Hepatocyte (in vitro differentiated cells): Measurements from ENCODE around the gene AHCYL2. TPM values are rescaled to one million over a fixed set of nuclear protein-coding genes. Genes with fewer than 3 reads are reported as not detected.

ENCODE experiments used
- DNase-seq: peaks from one replicate; pipeline ENCODE4 v3.0.0-alpha.2; 2016; ENCODE audit warnings: low spot score
- H2AFZ ChIP-seq: fragments of 200-600 bp; sonication (generic); 2 replicates; pipeline ENCODE4 v1.6.0; 2016; ENCODE audit warnings: antibody characterized with exemption, mild to moderate bottlenecking
- H3K27ac ChIP-seq: fragments of 200-600 bp; sonication (generic); 2 replicates; pipeline ENCODE4 v1.5.1; 2016; ENCODE audit warnings: mild to moderate bottlenecking
- H3K27me3 ChIP-seq: fragments of 200-600 bp; sonication (generic); 2 replicates; pipeline ENCODE4 v1.6.1; 2016
- H3K36me3 ChIP-seq: fragments of 200-600 bp; sonication (generic); replicated peaks from 2 replicates; pipeline ENCODE4 v1.5.1; 2016; ENCODE audit warnings: low read depth; ENCODE audit not compliant: insufficient read depth
- H3K4me1 ChIP-seq: fragments of 200-600 bp; sonication (generic); 2 replicates; pipeline ENCODE4 v1.5.1; 2016; ENCODE audit warnings: mild to moderate bottlenecking, moderate library complexity; ENCODE audit not compliant: insufficient read depth
- H3K4me2 ChIP-seq: fragments of 200-600 bp; sonication (generic); 2 replicates; pipeline ENCODE4 v1.6.0; 2016
- H3K4me3 ChIP-seq: fragments of 200-600 bp; sonication (generic); 2 replicates; pipeline ENCODE4 v1.5.1; 2016; ENCODE audit warnings: mild to moderate bottlenecking
- H3K79me2 ChIP-seq: fragments of 200-600 bp; sonication (generic); 2 replicates; pipeline ENCODE4 v1.6.0; 2017; ENCODE audit warnings: mild to moderate bottlenecking
- H3K9me2 ChIP-seq: fragments of 200-600 bp; sonication (generic); replicated peaks from 2 replicates; pipeline ENCODE4 v1.6.0; 2017; ENCODE audit warnings: mild to moderate bottlenecking; ENCODE audit not compliant: insufficient read depth
- H3K9me3 ChIP-seq: fragments of 200-600 bp; sonication (generic); 2 replicates; pipeline ENCODE4 v1.5.1; 2016; ENCODE audit warnings: low read depth, mild to moderate bottlenecking
- H4K20me1 ChIP-seq: fragments of 200-600 bp; sonication (generic); 2 replicates; pipeline ENCODE4 v1.6.0; 2016; ENCODE audit warnings: mild to moderate bottlenecking; ENCODE audit not compliant: insufficient read depth, poor library complexity, severe bottlenecking
- EZH2 ChIP-seq: fragments of 200-600 bp; sonication (generic); IDR thresholded peaks from 2 replicates; pipeline ENCODE4 v1.6.1; 2016; ENCODE audit warnings: antibody characterized with exemption, mild to moderate bottlenecking, borderline replicate concordance
- EZH2phosphoT487 ChIP-seq: fragments of 200-600 bp; sonication (generic); IDR thresholded peaks from one replicate; pipeline ENCODE4 v1.6.1; 2018; ENCODE audit warnings: antibody characterized with exemption, mild to moderate bottlenecking, low read depth, moderate library complexity; ENCODE audit not compliant: unreplicated experiment, severe bottlenecking
- WGBS: methylation state at CpG from one replicate; pipeline ENCODE4 v1.1.6; 2016; ENCODE audit warnings: low lambda C conversion rate; ENCODE audit errors: missing lambda C conversion rate; 5-methylcytosine and 5-hydroxymethylcytosine counted together
- polyA plus RNA-seq: library from polyadenylated mRNA; unstranded; fragments of >200 nt; fragmentation: Nextera tagmentation; extraction: Ambion mirVana; gene quantifications from 2 replicates; pipeline ENCODE4 v1.2.1, GENCODE V29; 2016
- total RNA-seq: library from RNA; depleted of rRNA; stranded (reverse); fragments of >200 nt; gene quantifications from 2 replicates; pipeline ENCODE4 v1.2.3, GENCODE V29; 2014
- TF ChIP-seq, protein P1 (sequence below): fragments of 200-600 bp; sonication (generic); IDR thresholded peaks from 2 replicates; pipeline ENCODE4 v1.5.1; 2016; ENCODE audit warnings: antibody characterized with exemption, mild to moderate bottlenecking; ENCODE audit not compliant: poor library complexity

Gene AHCYL2
- total and polyA plus RNA-seq, 2 experiments from 2014 or later: 13.7 to 20.0 TPM

DNA sequence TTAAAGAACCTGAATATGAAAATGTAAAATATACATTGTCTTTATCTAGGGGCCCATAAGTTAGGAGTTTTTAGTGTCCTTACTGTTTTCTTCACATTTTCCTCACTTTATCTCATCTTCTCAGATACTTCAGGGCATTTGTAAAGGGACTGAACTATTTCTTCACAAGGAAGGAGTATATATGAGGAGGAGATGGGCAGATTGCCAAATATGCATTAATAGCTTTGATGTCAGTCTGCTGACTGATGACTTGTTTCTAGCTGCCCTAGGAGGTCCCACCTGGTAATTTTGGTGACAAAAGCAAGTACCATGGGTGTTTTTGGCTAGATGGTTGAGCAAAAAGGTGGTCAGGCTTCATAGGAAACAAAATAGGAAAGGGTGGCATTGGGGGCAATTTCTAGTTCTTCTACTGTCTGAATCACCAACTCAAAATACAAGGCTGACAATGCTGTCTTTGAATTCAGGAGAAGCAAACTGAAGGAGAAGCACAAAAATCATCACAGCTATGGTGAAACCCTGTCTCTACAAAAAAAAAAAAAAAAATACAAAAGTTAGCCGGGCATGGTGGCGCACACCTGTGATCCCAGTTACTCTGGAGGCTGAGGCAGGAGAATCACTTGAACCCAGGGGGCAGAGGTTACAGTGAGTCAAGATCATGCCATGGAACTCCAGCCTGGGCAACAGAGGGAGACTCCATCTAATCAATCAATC, 199.0 kb downstream of the AHCYL2 start:
- no peaks in the 10 kb centered on the region for H3K79me2 ChIP-seq
- H3K27me3 ChIP-seq: no peaks in the 10 kb centered on the region
- H4K20me1 ChIP-seq: no peaks in the 10 kb centered on the region
- no peak for DNase-seq
- H3K4me3 ChIP-seq: no peak overlapping the region
- no peaks in the 10 kb centered on the region for H3K4me1 ChIP-seq
- no peaks in the 10 kb centered on the region for H3K9me3 ChIP-seq
- no peak overlapping the region for H3K27ac ChIP-seq
- WGBS: 93% methylated on average over 2 of the region's 2 CpGs
- H2AFZ ChIP-seq: no peak overlapping the region
- H3K9me2 ChIP-seq: no peaks in the 10 kb centered on the region
- H3K4me2 ChIP-seq: no peak overlapping the region
- TF ChIP-seq EZH2phosphoT487 (no peak), EZH2 (no peak)
- TF ChIP-seq, protein P1, sequence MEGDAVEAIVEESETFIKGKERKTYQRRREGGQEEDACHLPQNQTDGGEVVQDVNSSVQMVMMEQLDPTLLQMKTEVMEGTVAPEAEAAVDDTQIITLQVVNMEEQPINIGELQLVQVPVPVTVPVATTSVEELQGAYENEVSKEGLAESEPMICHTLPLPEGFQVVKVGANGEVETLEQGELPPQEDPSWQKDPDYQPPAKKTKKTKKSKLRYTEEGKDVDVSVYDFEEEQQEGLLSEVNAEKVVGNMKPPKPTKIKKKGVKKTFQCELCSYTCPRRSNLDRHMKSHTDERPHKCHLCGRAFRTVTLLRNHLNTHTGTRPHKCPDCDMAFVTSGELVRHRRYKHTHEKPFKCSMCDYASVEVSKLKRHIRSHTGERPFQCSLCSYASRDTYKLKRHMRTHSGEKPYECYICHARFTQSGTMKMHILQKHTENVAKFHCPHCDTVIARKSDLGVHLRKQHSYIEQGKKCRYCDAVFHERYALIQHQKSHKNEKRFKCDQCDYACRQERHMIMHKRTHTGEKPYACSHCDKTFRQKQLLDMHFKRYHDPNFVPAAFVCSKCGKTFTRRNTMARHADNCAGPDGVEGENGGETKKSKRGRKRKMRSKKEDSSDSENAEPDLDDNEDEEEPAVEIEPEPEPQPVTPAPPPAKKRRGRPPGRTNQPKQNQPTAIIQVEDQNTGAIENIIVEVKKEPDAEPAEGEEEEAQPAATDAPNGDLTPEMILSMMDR: no peak
- no peaks in the 10 kb centered on the region for H3K36me3 ChIP-seq

DNA sequence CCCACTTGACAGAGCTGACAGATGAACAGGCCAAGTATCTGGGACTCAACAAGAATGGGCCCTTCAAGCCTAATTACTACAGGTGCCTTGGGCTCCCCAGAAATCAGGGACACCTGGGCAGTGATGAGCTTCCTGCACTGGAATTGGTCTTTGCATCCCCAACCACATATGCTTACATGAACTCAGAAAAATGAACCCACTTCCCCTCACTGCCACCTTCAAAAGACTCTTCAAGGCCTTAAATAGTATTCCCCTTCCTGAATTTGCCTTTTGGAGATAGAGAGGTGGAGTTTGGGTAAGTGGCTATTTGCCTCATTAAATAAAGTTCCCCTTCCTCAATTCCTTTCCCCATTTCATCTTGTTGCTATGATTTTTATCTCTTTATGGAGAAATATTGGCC, 201.7 kb downstream of the AHCYL2 start:
- Histone ChIP-seq H3K36me3 (no peaks in the 10 kb centered on the region), H3K27me3 (no peaks in the 10 kb centered on the region), H3K79me2 (no peaks in the 10 kb centered on the region), H3K4me3 (no peak overlapping the region), H3K4me2 (no peak overlapping the region), H3K27ac (no peak overlapping the region), H4K20me1 (no peaks in the 10 kb centered on the region), H3K9me2 (no peaks in the 10 kb centered on the region), H3K9me3 (no peaks in the 10 kb centered on the region), H3K4me1 (no peaks in the 10 kb centered on the region), H2AFZ (no peak overlapping the region)
- TF ChIP-seq, protein P1: no peak
- no peak for TF ChIP-seq EZH2
- TF ChIP-seq EZH2phosphoT487: no peak
- DNase-seq: no peak

DNA sequence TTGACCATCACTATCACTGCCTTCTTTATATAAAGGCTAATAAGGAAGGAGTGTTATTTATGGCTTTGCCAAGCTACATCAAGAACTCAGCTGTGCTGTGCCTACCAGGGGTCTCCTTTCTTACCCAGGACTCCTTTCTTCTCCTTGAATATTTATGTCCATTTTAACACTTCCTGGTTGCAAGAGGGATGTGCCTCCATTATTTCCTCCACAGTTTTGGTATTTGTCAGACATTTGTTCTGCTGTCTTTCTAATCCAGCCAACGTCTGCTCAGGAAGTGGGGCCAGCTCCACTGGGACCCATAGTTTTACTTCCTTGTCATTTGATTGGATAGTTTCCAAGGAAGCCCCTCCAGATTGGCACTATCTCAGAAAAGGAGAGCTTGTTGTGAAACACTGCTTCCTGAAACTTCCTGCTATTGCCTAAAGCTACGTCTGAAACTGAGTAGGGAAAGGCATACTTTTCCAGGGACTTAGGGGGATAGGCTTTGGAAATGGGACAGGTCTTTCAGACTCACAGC, 202.8 kb downstream of the AHCYL2 start:
- Histone ChIP-seq H3K4me1 (no peaks in the 10 kb centered on the region), H2AFZ (no peak overlapping the region), H3K36me3 (no peaks in the 10 kb centered on the region), H3K79me2 (no peaks in the 10 kb centered on the region), H3K27ac (no peak overlapping the region), H4K20me1 (no peaks in the 10 kb centered on the region), H3K27me3 (peaks cover 1% of the 10 kb centered on the region), H3K9me3 (no peaks in the 10 kb centered on the region), H3K4me2 (no peak overlapping the region), H3K4me3 (no peak overlapping the region), H3K9me2 (no peaks in the 10 kb centered on the region)
- no peak for DNase-seq
- TF ChIP-seq, protein P1: no peak
- no peak for TF ChIP-seq EZH2phosphoT487
- whole genome bisulfite sequencing: 40% methylated on average over 2 of the region's 2 CpGs
